ENCODE results near the gene DZIP1.

The DZIP1 gene

GRCh38 chr13:95536632-95537241 lies 107.8 kb downstream of the DZIP1 start:
- H3K4me3 ChIP-seq (ENCODE audit: low read depth in 1 of 5, low read length in 5 of 5), result no peak overlapping the region
- H3K27ac ChIP-seq (ENCODE audit: low read depth, low read length), result no peak overlapping the region
- no peak overlapping the region for H3K9ac ChIP-seq (ENCODE audit: low read length in 5 of 5)
- H3K27me3 ChIP-seq (ENCODE audit: control insufficient read depth in 5 of 5, insufficient read depth in 4 of 5, low read length in 5 of 5), result peaks cover 0 to 7% (median 3%) of the 10 kb centered on the region in 5 donors
- peaks cover 5 to 9% (median 8%) of the 10 kb centered on the region in 5 donors for H3K4me1 ChIP-seq (ENCODE audit: control insufficient read depth in 5 of 5, insufficient read depth in 5 of 5, low read length in 5 of 5)
- H3K36me3 ChIP-seq (ENCODE audit: control insufficient read depth in 5 of 5, insufficient read depth in 5 of 5, low read length in 5 of 5), result no peaks in the 10 kb centered on the region
- no peaks in the 10 kb centered on the region for H3K9me3 ChIP-seq (ENCODE audit: control insufficient read depth in 5 of 5, low read length in 5 of 5)

DNA sequence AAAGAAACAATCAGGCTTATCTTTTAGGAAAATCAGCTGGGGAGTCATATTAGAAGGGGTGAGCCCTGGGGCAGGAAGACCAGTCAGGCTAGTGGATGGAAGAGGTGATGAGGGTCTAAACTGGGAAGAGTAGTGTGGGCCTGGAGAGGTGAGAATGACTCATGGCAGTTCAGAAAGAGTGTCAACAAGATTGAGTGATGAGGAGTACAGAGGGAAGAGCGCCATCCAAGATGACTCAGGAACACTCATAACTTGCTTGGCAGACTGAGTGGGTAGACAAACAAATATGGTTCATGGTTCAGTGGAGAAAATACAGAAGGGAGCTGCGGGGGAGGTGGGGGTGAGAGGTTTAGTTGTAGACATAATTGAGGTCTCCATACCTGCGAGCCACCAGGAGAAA lies 109.3 kb downstream of the DZIP1 start:
- Histone ChIP-seq H3K27ac (ENCODE audit: low read depth, low read length) (no peak overlapping the region), H3K27me3 (ENCODE audit: control insufficient read depth in 5 of 5, insufficient read depth in 4 of 5, low read length in 5 of 5) (peaks cover 0 to 9% (median 3%) of the 10 kb centered on the region in 5 donors), H3K9me3 (ENCODE audit: control insufficient read depth in 5 of 5, low read length in 5 of 5) (no peaks in the 10 kb centered on the region), H3K4me3 (ENCODE audit: low read depth in 1 of 5, low read length in 5 of 5) (no peak overlapping the region), H3K36me3 (ENCODE audit: control insufficient read depth in 5 of 5, insufficient read depth in 5 of 5, low read length in 5 of 5) (no peaks in the 10 kb centered on the region), H3K9ac (ENCODE audit: low read length in 5 of 5) (no peak overlapping the region), H3K4me1 (ENCODE audit: control insufficient read depth in 5 of 5, insufficient read depth in 5 of 5, low read length in 5 of 5) (peaks cover 0 to 2% (median 0%) of the 10 kb centered on the region in 5 donors)

GRCh38 chr13:95533545-95534160 lies 110.9 kb downstream of the DZIP1 start:
- Histone ChIP-seq H3K9me3 (ENCODE audit: control insufficient read depth in 5 of 5, low read length in 5 of 5) (no peaks in the 10 kb centered on the region), H3K9ac (ENCODE audit: low read length in 5 of 5) (no peak overlapping the region), H3K27ac (ENCODE audit: low read depth, low read length) (no peak overlapping the region), H3K4me1 (ENCODE audit: control insufficient read depth in 5 of 5, insufficient read depth in 5 of 5, low read length in 5 of 5) (peaks cover 0 to 2% (median 0%) of the 10 kb centered on the region in 5 donors), H3K27me3 (ENCODE audit: control insufficient read depth in 5 of 5, insufficient read depth in 4 of 5, low read length in 5 of 5) (peaks cover 0 to 10% (median 3%) of the 10 kb centered on the region in 5 donors), H3K4me3 (ENCODE audit: low read depth in 1 of 5, low read length in 5 of 5) (no peak overlapping the region), H3K36me3 (ENCODE audit: control insufficient read depth in 5 of 5, insufficient read depth in 5 of 5, low read length in 5 of 5) (no peaks in the 10 kb centered on the region)

DNA sequence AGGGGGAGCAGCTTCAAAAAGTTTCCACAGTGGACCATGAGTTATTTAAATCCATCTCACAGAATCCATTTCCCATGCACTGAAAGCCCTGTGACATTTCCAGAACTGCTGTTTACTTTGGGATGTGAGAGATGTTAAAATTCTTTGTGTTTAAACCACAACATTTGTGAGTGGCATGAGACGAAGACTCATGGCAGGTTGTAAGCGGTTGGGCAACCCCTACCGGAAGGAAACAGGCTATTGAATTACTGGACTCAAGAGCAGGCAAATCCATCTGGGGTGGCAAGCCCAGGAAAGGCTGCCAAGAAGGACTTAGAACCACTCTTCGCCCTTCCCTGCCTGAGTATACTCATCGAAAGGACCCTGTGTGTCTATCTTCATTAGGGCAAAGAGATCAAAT lies 114.3 kb downstream of the DZIP1 start:
- Histone ChIP-seq H3K27ac (ENCODE audit: low read depth, low read length) (no peak overlapping the region), H3K36me3 (ENCODE audit: control insufficient read depth in 5 of 5, insufficient read depth in 5 of 5, low read length in 5 of 5) (no peaks in the 10 kb centered on the region), H3K4me1 (ENCODE audit: control insufficient read depth in 5 of 5, insufficient read depth in 5 of 5, low read length in 5 of 5) (no peaks in the 10 kb centered on the region), H3K4me3 (ENCODE audit: low read depth in 1 of 5, low read length in 5 of 5) (no peak overlapping the region), H3K9me3 (ENCODE audit: control insufficient read depth in 5 of 5, low read length in 5 of 5) (no peaks in the 10 kb centered on the region), H3K9ac (ENCODE audit: low read length in 5 of 5) (no peak overlapping the region), H3K27me3 (ENCODE audit: control insufficient read depth in 5 of 5, insufficient read depth in 4 of 5, low read length in 5 of 5) (peaks cover 0 to 10% (median 0%) of the 10 kb centered on the region in 5 donors)

All from subcutaneous abdominal adipose tissue (tissue), 5 donors.